Calu3 (cell line): ENCODE results near the gene ZNF620. TPM values are rescaled to one million over a fixed set of nuclear protein-coding genes. Genes with fewer than 3 reads are reported as not detected.

Experiments
- Bru-seq: library from RNA; stranded (reverse); fragments of 400-500 nt; gene quantifications from one replicate; lab custom pipeline; 2021; lab: Mats Ljungman, UMichigan
- BruChase-seq, 2 experiments: library from RNA; stranded (reverse); fragments of 400-500 nt; gene quantifications; one replicate each; lab custom pipeline; 2021; lab: Mats Ljungman, UMichigan
- BruUV-seq: library from RNA; stranded (reverse); fragments of 400-500 nt; replicated peaks from 2 replicates; lab custom pipeline; 2021; lab: Mats Ljungman, UMichigan
- CTCF ChIA-PET: fragments of 300-600 bp; sonication (Branson Sonifier 250); formaldehyde crosslinking; loops from one replicate; lab custom pipeline; 2022; ENCODE audit warnings: antibody characterized with exemption; lab: Charles Lee
- DNase-seq: peaks from one replicate; pipeline ENCODE4 v3.0.0; 2022
- H3K27ac Mint-ChIP-seq: one replicate; pipeline ENCODE4 v1.8.0; 2022; ENCODE audit warnings: mixed read lengths; ENCODE audit not compliant: unreplicated experiment
- H3K27me3 Mint-ChIP-seq: one replicate; pipeline ENCODE4 v1.8.0; 2022; ENCODE audit warnings: mixed read lengths; ENCODE audit not compliant: unreplicated experiment
- H3K36me3 Mint-ChIP-seq: one replicate; pipeline ENCODE4 v1.8.0; 2022; ENCODE audit warnings: mild to moderate bottlenecking, moderate library complexity, mixed read lengths; ENCODE audit not compliant: insufficient read depth, unreplicated experiment
- H3K4me1 Mint-ChIP-seq: one replicate; pipeline ENCODE4 v1.8.0; 2022; ENCODE audit warnings: mild to moderate bottlenecking, low read depth, mixed read lengths; ENCODE audit not compliant: unreplicated experiment
- H3K4me3 Mint-ChIP-seq: one replicate; pipeline ENCODE4 v1.8.0; 2022; ENCODE audit warnings: mild to moderate bottlenecking, low read depth, moderate library complexity, mixed read lengths; ENCODE audit not compliant: unreplicated experiment
- H3K9me3 Mint-ChIP-seq: one replicate; pipeline ENCODE4 v1.8.0; 2022; ENCODE audit warnings: low read depth, mixed read lengths; ENCODE audit not compliant: unreplicated experiment
- CTCF ChIP-seq: fragments of 200-600 bp; IDR thresholded peaks from one replicate; pipeline ENCODE4 v1.8.0; 2022; ENCODE audit warnings: antibody characterized with exemption; ENCODE audit not compliant: unreplicated experiment
- intact Hi-C: fragments of 100-400 bp; cut with micrococcal nuclease; formaldehyde crosslinking; loops from one replicate; pipeline ENCODE4 v1.10.0; 2022; ENCODE audit not compliant: unreplicated experiment
- long read RNA-seq: library from polyadenylated mRNA; stranded (forward); transcript quantifications from one replicate; pipeline ENCODE4 v2.0.0, GENCODE V29; 2022
- total RNA-seq: library from RNA; stranded (reverse); gene quantifications from 2 replicates; pipeline ENCODE4 v1.2.3, GENCODE V29; 2022

The ZNF620 gene
- total RNA-seq: 11.3 and 13.6 TPM in 2 replicates
- percentile 77 among the genes with signal in this experiment for Bru-seq, nascent RNA
- percentile 79 among the genes with signal in this experiment for BruChase-seq, experiment 1, labeled RNA remaining after a 6-hour chase
- BruChase-seq, experiment 2, labeled RNA remaining after a 2-hour chase: percentile 84 among the genes with signal in this experiment
- long read RNA-seq, partial matches to known transcripts: 1 of 9 reads
- long read RNA-seq, other reads (novel, unspliced or antisense): 4 of 9 reads

- H3K4me1 Mint-ChIP-seq: no peaks in the 10 kb centered on the region
- TF ChIP-seq CTCF: no peak
- peak; percentile 87 for DNase-seq
- no peaks in the 10 kb centered on the region for H3K27me3 Mint-ChIP-seq
- no peaks in the 10 kb centered on the region for H3K9me3 Mint-ChIP-seq
- peaks cover 19% of the 10 kb centered on the region for H3K36me3 Mint-ChIP-seq
- CTCF ChIA-PET: interaction anchor here (0.8 to 1.2 kb wide), 4 partner anchors 19 to 693 kb away, joined by 3 to 6 read pairs (median 4); partner anchors contain the start of genes CTNNB1, ZNF619 and ZNF621
- intact Hi-C loops: loop anchor here (1.0 to 5.0 kb wide), 3 partner anchors 19 to 179 kb away; partner anchors contain the start of genes ZNF619 and ZNF621
- H3K27ac Mint-ChIP-seq: peak within 1 kb of the TSS; percentile 63
- H3K4me3 Mint-ChIP-seq: peak within 1 kb of the TSS; percentile 83
- BruUV-seq: no TSS peak
Observed at GRCh38 chr3:40505599-40506462, at the start of gene ZNF620. Gene ZNF620 (plus strand): TSS chr3:40506039. CDS start chr3:40506353, 314 bp downstream.

- DNase-seq: no peak
- peak overlapping the region; percentile 86 for H3K4me3 Mint-ChIP-seq
- CTCF ChIA-PET: no interaction called here
- no peaks in the 10 kb centered on the region for H3K27me3 Mint-ChIP-seq
- TF ChIP-seq CTCF: no peak
- intact Hi-C loops: no loop called here
- peaks cover 69% of the 10 kb centered on the region for H3K36me3 Mint-ChIP-seq
- H3K4me1 Mint-ChIP-seq: peaks cover 23% of the 10 kb centered on the region
- H3K9me3 Mint-ChIP-seq: no peaks in the 10 kb centered on the region
- TSS peak; percentile 92 for BruUV-seq
- peak overlapping the region; percentile 90 for H3K27ac Mint-ChIP-seq
Observed at GRCh38 chr3:40456279-40456939, 49.4 kb upstream of the ZNF620 start.

- Mint-ChIP-seq H3K4me1 (peaks cover 19% of the 10 kb centered on the region), H3K27me3 (no peaks in the 10 kb centered on the region), H3K36me3 (peaks cover 76% of the 10 kb centered on the region), H3K27ac (peak within 1 kb of the TSS; percentile 90), H3K9me3 (no peaks in the 10 kb centered on the region), H3K4me3 (peak within 1 kb of the TSS; percentile 86)
- CTCF ChIA-PET: no interaction called here
- peak; percentile 91 for DNase-seq
- no TSS peak for BruUV-seq
- no peak for TF ChIP-seq CTCF
- intact Hi-C loops: no loop called here
Observed at GRCh38 chr3:40456940-40457823, 48.7 kb upstream of the ZNF620 start, which contains the start of gene RPL14. Gene RPL14 (plus strand): TSS chr3:40457339. CDS start chr3:40457472, 133 bp downstream.
